ENCODE results near the gene LSM14A.
"Not testable (repeated sequence)": the region's sequence is repeated elsewhere in the genome, so short reads cannot be mapped to it uniquely, and the experiment has no call there.

The LSM14A gene

DNA sequence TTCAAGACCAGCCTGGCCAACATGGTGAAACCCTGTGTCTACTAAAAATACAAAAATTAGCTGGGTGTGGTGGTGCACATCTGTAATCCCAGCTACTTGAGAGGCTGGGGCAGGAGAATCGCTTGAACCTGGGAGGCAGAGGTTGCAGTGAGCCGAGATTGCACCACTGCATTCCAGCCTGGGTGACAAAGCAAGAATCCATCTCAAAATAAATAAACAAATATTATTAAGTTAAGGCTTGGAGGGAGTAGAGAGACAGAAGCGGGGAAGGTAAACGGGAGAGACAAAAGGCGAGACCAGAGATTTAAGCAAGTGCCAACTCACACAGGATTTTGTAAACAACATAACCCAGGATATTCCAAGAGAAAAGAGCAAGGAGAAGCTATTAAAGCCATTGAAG, 12.8 kb upstream of the LSM14A start:
- not testable (repeated sequence) for DNase-seq

DNA sequence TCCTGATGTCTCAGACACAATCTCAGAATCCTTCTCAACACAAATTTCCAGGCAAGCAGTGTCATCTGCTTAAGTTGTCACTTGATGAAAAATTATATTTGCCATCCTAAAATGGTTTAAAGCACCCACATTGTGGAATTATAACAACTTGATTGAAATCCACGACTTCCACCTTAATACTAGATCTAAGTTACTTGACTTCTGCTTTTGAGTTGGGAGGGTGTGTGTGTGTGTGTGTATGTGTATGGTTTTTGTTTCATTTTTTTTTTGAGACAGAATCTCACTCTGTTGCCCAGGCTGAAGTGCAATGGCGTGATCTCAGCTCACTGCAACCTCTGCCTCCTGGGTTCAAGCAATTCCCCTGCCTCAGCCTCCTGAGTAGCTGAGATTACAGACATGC, 10.4 kb upstream of the LSM14A start:
- not testable (repeated sequence) for DNase-seq

DNA sequence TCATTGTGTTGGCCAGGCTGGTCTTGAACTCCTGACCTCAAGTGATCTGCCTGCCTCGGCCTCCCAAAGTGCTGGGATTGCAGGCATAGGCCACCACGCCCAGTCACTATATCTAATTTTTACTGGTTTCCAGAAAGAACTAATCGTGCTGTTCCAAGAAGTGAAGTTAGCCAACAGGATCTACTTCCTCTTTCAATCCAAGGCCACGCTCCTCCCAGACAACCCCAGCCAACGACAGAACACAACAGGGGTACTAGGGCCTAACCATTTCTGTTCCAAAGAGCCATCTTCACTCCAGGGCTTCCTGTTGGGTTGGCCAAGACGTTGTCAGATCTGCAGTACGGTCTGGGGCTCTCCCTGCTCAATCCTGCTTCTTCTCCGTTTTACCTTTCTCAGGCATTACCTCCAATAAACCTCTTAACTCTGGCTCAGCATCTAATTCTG, 7.0 kb upstream of the LSM14A start:
- no peak for DNase-seq

DNA sequence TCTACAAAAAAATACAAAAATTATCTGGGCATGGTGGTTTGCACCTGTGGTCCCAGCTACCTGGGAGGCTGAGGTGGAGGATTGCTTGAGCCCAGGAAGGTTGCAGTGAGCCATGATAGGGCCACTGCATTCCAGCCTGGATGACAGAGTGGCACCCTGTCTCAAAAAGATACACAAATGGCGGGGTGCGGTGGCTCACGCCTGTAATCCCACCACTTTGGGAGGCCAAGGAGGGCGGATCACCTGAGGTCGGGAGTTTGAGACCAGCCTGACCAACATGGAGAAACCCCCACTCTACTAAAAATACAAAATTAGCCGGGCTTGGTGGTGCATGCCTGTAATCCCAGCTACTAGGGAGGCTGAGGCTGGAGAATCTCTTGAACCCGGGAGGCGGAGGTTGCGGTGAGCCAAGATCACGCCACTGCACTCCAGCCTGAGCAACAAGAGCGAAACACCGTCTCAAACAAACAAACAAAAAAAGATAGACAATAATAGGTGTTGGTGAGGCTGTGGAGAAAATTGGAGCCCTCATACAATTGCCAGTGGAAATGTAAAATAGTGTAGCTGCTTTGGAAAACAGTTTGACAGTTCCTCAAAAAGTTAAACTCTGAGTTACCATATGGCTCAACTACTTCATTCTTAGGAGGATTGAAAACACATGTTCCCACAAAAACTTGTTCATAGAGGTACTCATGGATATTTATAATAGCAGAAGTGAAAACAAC, 2.7 kb upstream of the LSM14A start:
- DNase-seq = not testable (repeated sequence)

DNA sequence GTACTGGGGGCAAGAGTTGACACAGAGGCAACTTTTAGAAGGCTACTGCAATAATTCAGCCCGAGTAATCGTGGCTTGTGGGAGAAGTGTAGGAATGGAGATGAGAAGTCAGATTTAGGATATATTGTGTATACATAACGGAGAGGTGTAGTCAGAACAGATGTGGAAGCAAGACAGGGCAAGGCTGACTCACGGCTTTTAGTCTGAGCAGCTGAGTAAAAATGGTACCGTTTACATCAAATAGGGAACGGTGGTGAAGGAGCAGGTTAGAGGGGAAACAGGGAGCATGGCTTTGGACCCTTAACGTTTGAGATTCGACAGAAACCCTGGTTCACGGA, 796 bp upstream of the LSM14A start:
- no peak for DNase-seq

GRCh38 chr19:34172661-34173192, 423 bp downstream of the LSM14A start:
- DNase-seq = no peak

- peak; percentile 5 for DNase-seq
Measured at GRCh38 chr19:34173193-34173956, 1.1 kb downstream of the LSM14A start.

- DNase-seq = not testable (repeated sequence)
Measured at GRCh38 chr19:34175173-34175572, 2.9 kb downstream of the LSM14A start.

DNA sequence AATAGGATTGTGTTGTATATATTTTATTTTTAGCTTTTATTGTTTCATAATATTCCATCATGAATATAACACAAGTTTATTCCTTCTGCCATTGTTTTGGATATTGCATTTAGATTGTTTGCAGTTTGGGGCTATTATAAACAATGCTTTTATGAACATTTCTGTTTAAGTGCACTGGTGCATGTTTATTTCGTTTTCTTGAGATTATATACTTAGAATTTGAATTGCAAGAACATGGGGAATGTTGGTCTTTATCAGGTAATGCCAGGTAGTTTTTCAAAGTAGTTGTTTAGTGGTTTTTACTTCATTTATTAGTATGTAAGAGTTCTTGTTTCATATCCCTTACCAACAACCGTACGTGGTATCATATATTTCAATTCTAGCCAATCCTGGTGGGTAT, 4.3 kb downstream of the LSM14A start:
- DNase-seq = no peak

DNA sequence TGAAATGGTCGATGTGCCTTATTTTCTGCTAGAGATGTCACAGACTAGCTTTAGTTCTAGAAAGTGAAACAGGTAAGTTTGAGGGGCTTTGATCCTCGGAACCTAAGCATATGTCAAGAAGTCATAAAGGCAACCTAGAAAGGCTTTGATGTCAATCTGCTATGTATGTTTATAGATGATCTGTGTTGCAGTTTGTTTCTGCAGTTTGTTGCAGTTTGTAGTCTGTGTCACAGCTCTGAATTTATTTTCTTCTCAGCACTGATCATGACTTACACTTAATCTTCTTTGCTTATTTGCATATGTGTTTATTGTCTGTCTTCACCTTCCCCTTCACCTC, 5.9 kb downstream of the LSM14A start:
- no peak for DNase-seq

GRCh38 chr19:34179066-34179465, 6.8 kb downstream of the LSM14A start:
- no peak for DNase-seq

- no peak for DNase-seq
Measured at GRCh38 chr19:34180273-34180672, 8.0 kb downstream of the LSM14A start.

- no peak for DNase-seq
Measured at GRCh38 chr19:34180709-34181108, 8.4 kb downstream of the LSM14A start.

DNA sequence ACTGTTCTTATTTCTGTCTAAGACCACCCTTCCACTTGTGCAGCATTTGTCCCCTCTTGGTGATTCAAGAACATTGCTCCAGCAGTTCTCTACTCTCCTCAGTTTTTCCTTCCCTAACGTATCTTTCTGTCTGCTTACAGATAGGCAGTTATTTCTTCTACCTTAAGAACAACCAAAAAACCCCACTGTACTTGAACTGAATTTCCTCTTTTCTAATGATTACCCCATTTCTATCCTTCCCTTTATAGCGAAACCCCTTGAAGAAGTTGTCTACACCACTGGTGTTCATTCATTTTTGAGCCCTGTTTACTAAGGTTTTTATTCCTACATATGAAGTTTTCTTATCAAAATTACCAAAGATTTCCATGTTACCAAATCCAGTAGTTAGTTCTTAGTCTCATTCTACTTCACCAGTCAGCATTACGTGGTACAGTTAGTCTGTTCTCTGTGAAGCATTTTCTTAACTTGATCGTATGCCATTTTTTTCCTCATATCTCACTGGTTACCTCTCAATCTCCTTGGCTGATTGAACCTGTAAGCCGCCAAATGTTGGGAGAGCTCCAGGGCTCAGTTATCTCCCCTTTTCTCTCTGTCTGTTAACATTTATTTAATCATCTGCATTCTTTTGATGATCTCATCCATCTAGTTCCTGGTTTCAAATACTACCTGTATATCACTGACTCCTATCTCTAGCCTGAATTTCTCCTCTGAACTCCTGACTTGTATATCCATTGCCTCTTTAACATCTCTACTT, 9.0 kb downstream of the LSM14A start:
- DNase-seq = no peak

GRCh38 chr19:34182125-34182524, 9.8 kb downstream of the LSM14A start:
- no peak for DNase-seq

- no peak for DNase-seq
Measured at GRCh38 chr19:34184880-34185491, 12.7 kb downstream of the LSM14A start.

- no peak for DNase-seq
Measured at GRCh38 chr19:34186205-34186604, 13.9 kb downstream of the LSM14A start.

DNA sequence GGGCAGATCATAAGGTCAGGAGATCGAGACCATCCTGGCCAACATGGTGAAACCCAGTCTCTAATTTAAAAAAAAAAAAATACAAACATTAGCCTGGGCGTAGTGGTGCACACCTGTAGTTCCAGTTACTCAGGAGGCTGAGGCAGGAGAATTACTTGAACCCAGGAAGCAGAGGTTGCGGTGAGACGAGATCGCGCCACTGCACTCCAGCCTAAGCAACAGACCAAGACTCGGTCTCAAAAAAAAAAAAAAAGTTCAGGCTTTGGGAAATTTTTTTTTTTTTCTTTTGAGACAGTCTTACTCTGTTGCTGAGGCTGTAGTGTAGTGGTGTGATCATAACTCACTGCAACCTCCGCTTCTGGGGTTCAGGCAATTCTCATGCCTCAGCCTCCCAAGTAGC, 14.7 kb downstream of the LSM14A start:
- no peak for DNase-seq

DNA sequence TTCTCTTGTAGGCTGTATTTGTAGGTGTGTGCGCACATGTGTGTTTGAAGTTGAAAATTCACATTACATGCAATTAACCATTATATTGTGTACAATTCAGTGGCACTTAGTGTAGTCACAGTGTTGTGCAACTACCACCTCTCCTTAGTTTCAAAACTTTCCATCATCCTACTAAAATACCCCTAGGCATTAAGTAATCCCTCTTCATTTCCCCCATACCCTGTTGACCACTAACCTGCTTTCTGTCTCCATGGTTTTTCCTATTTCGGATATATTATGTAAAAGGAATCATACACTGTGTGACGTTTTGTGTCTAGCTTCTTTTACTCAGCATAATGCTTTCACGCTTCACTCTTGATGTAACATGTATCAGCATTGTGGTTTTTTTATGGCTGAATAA, 16.1 kb downstream of the LSM14A start:
- DNase-seq = no peak

DNA sequence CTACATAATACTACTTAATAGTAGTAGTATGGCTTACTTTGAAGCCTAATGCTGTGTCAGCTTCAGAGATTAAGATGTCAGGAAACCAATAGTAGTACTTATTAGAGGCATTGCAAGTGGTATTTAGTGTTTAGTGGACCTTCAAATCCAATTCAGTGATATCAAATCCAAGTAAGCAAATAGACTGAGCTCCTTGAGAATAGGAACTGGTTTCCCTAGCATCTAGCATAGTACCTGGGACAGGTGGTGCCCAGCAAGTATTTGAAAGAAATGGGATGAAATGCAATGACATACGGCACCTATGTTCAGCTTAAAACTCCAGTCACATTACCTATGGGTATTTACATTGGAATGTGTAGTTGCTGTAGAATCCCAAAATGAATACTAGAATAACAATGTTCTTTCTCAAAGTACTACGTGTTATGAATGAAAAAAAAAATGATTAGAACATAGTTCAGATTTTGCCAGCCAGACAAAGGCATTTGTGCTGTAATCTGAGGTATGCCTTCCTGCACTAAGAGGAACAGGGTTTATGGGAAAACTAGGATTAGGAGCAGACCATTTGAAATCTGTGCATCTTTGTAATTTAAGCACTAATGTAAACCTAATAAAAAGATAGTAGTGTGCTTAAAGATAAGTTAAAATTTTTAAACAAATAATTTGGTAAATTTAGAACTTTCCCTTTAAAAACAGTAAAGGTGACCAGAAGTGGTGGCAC, 17.1 kb downstream of the LSM14A start:
- DNase-seq = no peak

DNA sequence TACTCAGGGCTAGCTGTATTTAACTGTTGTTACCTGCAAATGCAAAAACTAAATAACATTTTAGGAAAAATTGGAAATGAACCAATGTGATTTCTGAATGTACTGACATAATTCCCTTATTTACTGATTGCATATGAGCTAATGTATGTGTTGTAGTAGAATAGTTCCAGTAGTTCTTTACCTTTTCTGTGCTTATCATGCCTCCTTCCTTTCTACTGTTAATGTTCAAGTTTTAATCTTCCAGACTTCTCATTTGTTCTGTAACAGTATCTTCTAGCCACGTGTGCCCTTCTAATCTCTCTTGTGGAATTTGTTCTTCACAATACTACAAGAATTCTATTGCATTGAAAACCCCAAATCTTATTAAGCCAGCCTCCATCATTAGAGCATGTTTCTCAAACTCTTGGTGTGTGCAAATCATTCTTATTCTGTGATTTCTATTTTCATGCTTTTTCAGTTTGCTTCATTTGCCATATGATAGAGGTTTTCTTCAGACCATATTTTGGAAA, 17.7 kb downstream of the LSM14A start:
- no peak for DNase-seq

DNA sequence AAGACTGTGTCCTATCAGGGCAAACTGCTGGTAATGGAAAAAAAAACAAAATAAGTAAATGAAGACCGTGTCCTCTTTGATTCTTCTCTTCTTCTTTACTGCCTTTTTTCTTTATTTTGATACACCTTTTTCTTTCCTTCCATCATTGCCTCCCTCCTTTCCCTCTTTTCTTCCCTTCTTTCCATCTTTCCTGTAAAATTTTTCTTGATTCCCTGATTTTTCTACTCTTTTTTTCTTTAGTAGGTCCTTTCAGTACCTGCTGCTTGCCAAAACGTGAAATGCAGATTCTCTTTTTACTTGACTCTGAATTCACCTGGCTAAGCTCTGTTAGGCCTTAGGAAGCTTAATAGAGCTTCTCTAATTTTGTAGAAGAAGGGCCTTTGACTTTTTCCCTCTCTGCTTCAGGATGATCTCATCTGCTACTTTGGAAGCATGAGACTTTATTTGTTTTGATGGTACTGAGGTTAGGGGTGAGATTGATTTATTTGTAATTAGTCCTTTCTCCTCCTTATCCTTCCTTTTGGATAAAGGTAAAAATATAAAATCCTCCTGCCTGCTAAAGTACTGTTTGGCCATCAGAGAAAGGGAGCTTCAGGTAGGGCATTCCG, 19.2 kb downstream of the LSM14A start:
- DNase-seq = no peak

Data from NCI-H1048 (cell line).